K562 (cell line): ENCODE results near the gene MEAK7. TPM values are rescaled to one million over a fixed set of nuclear protein-coding genes. Genes with fewer than 3 reads are reported as not detected.

ENCODE experiments used
- ARID4B ChIP-seq: sonication (generic); formaldehyde crosslinking; IDR thresholded peaks from 2 replicates; pipeline ENCODE4 v1.8.0; 2022; ENCODE audit warnings: mild to moderate bottlenecking, missing genetic modification reagents
- ATF3 ChIP-seq, 2 experiments: fragments of 450-650 bp in 1 of 2; sonication (generic) in 1 of 2; formaldehyde crosslinking in 1 of 2; IDR thresholded peaks in 1 of 2; conservative IDR thresholded peaks in 1 of 2; 2 replicates each; pipeline versions ENCODE4 v1.6.1 to v1.8.1; 2016 to 2023; ENCODE audit warnings: mild to moderate bottlenecking in 2 of 2, moderate library complexity in 2 of 2, inconsistent platforms in 1 of 2, missing genetic modification reagents in 1 of 2
- CBX2 ChIP-seq: fragments of 200-600 bp; sonication (generic); IDR thresholded peaks from one replicate; pipeline ENCODE4 v1.6.1; 2012; ENCODE audit warnings: mild to moderate bottlenecking, low read length, inconsistent platforms; ENCODE audit not compliant: insufficient read depth, poor library complexity, severe bottlenecking
- CHD2 ChIP-seq: IDR thresholded peaks from 2 replicates; pipeline ENCODE4 v1.6.1; 2011; ENCODE audit warnings: low read depth, low read length
- ETV5 ChIP-seq: sonication (generic); formaldehyde crosslinking; IDR thresholded peaks from 2 replicates; pipeline ENCODE4 v1.4.0; 2020; ENCODE audit warnings: low read depth, mild to moderate bottlenecking, missing genetic modification reagents
- GTF3C2 ChIP-seq: IDR thresholded peaks from 3 replicates; pipeline ENCODE4 v1.6.1; 2011; ENCODE audit warnings: borderline replicate concordance, mild to moderate bottlenecking, moderate library complexity; ENCODE audit not compliant: insufficient read length; ENCODE audit errors: extremely low read depth
- MAFF ChIP-seq: IDR thresholded peaks from 2 replicates; pipeline ENCODE4 v1.6.1; 2012; ENCODE audit warnings: low read length, improper control_type of control experiment
- MECOM ChIP-seq: fragments of 250-450 bp; sonication (Bioruptor Pico); IDR thresholded peaks from 2 replicates; pipeline ENCODE4 v1.8.0; 2022; ENCODE audit warnings: inconsistent platforms
- MTF1 ChIP-seq: fragments of 250-450 bp; sonication (Bioruptor Pico); IDR thresholded peaks from 2 replicates; pipeline ENCODE4 v1.9.0; 2021; ENCODE audit warnings: moderate library complexity, mild to moderate bottlenecking, inconsistent platforms, borderline replicate concordance
- SMARCA5 ChIP-seq: fragments of 450-650 bp; IDR thresholded peaks from 2 replicates; pipeline ENCODE4 v1.6.1; 2016
- ZBTB11 ChIP-seq, 3 experiments: fragments of 200-800 bp in 1 of 3; fragments of 250-450 bp in 1 of 3; fragments of 450-650 bp in 1 of 3; sonication (Bioruptor Pico) in 1 of 3; sonication (Bioruptor generic) in 1 of 3; formaldehyde crosslinking in 1 of 3; IDR thresholded peaks; 2 replicates each; pipeline versions ENCODE4 v1.6.1 to v1.8.0; 2016 to 2022; ENCODE audit warnings: mild to moderate bottlenecking in 2 of 3, missing genetic modification characterization in 2 of 3, missing compliant biosample characterization in 1 of 3, moderate library complexity in 1 of 3
- ZNF121 ChIP-seq: sonication (generic); formaldehyde crosslinking; conservative IDR thresholded peaks from 2 replicates; pipeline ENCODE4 v1.8.0; 2022; ENCODE audit warnings: missing genetic modification reagents
- ZNF175 ChIP-seq: fragments of 200-800 bp; sonication (Bioruptor generic); IDR thresholded peaks from 2 replicates; pipeline ENCODE4 v1.6.1; 2016; ENCODE audit warnings: low read depth, mild to moderate bottlenecking, missing genetic modification characterization, missing compliant biosample characterization
- polyA plus RNA-seq, 8 experiments: library from polyadenylated mRNA; depleted of rRNA in 4 of 8; stranded (reverse) in 5 of 8; unstranded in 3 of 8; fragments of >200 nt; fragmentation: Nextera tagmentation in 2 of 8; fragmentation: Illumina TruSeq in 1 of 8; extraction: Ambion mirVana in 2 of 8; extraction: Trizol in 1 of 8; gene quantifications; 2 replicates each; pipeline versions ENCODE4 v1.2.1 to v1.2.3, GENCODE V29; 2011 to 2014; ENCODE audit warnings: inconsistent platforms in 1 of 8, missing spikeins in 1 of 8
- total RNA-seq, 7 experiments: library from RNA; depleted of rRNA in 6 of 7; stranded (reverse); fragments of >200 nt in 6 of 7; fragmentation: Illumina TruSeq in 2 of 7; extraction: Trizol in 2 of 7; gene quantifications; 2 replicates each; pipeline versions ENCODE4 v1.2.1 to v1.2.3, GENCODE V29; 2011 to 2021; ENCODE audit warnings: low replicate concordance in 1 of 7

MEAK7 gene
- total and polyA plus RNA-seq, 9 of the 15 experiments (the other 6 are each of a cell fraction or from before 2014, with no cell fraction given), result 1.4 to 14.5 (median 6.3) TPM

- 0 out of 2 replicates have a peak, but pooled peaks have one; percentile 8 for TF ChIP-seq ATF3 (IDR thresholded peaks at IDR 0.05)
- TF ChIP-seq ATF3 (CRISPR knock-in tag; conservative IDR thresholded peaks at IDR 0.05), result peak; percentile 75; the same call in 1 of the 2 replicates
- TF ChIP-seq MTF1, result no peak
- TF ChIP-seq SMARCA5, result peak; percentile 41; the same call in 1 of the 2 replicates
- TF ChIP-seq ZNF175 (CRISPR knock-in tag), result peak; percentile 88
- TF ChIP-seq ETV5, result peak; percentile 92
- TF ChIP-seq ZBTB11 (CRISPR knock-in tag; IDR thresholded peaks at IDR 0.05), result no peak
- TF ChIP-seq CBX2, result no peak
- TF ChIP-seq MECOM (CRISPR knock-in tag), result peak; percentile 91; the same call in 1 of the 2 replicates
- no peak for TF ChIP-seq ZNF121 (CRISPR knock-in tag)
- TF ChIP-seq CHD2, result no peak
- no peak for TF ChIP-seq GTF3C2
- 0 out of 2 replicates have a peak, but pooled peaks have one; percentile 11 for TF ChIP-seq ARID4B (CRISPR knock-in tag)
- no peak; the same call in 1 of the 2 replicates for TF ChIP-seq MAFF
Observed at GRCh38 chr16:84537491-84538151, 33.2 kb upstream of the MEAK7 start (continued).
